HG02885 (cell line): ENCODE results near the gene POU2AF1.
"Not testable (repeated sequence)": the region's sequence is repeated elsewhere in the genome, so short reads cannot be mapped to it uniquely, and the experiment has no call there.

Experiments
- ATAC-seq: cut with Tn5 transposase; IDR thresholded peaks from one replicate; pipeline ENCODE4 v1.9.1; 2021; ENCODE audit warnings: mild to moderate bottlenecking; ENCODE audit not compliant: unreplicated experiment, poor library complexity

POU2AF1 gene

DNA sequence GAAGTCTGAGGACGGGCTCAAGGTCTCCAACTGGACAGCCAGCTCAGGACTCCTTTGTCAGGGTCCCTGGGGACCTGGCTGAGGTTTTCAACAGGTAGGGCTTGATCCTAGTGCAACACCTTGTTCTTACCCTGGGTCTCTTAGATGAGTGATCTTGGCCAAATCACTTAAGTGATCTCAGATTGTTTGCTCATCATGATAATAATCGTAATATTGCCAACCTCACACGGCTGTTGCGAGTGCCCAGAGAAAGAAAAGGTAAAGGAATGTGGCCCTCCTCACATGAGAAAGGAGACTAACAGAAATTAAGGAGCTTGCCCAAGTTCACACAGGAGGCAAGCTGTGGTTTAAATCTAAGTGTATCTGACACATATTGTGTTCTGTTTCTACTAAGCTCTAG, 52.3 kb downstream of the POU2AF1 start:
- no peak for ATAC-seq

- ATAC-seq: no peak
Measured at GRCh38 chr11:111325259-111325658, 53.8 kb downstream of the POU2AF1 start.

DNA sequence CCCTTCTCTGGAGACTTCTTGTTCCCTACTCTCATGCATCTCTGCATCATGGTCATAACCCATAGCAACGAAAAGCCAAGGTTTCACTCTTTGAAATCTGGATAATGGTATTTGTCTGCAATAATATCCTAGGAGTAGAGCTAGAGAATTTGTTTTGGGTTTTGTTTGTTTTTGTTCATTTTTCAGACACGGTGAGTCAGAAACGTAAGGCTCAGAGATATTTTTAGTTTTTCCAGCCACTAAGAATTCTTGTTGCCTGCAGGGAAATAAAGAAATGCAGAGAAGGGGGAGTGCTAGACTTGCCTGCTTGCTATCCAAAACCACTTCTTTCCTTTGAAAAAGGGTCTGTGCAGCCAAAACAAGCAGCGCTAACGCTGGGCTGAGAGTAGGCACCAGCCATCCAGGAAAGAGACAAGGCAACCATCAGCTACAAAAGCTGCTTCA, 54.8 kb downstream of the POU2AF1 start:
- no peak for ATAC-seq

GRCh38 chr11:111322534-111322933, 56.5 kb downstream of the POU2AF1 start:
- ATAC-seq: no peak

- ATAC-seq: no peak
Measured at GRCh38 chr11:111320728-111321568, 58.1 kb downstream of the POU2AF1 start.

DNA sequence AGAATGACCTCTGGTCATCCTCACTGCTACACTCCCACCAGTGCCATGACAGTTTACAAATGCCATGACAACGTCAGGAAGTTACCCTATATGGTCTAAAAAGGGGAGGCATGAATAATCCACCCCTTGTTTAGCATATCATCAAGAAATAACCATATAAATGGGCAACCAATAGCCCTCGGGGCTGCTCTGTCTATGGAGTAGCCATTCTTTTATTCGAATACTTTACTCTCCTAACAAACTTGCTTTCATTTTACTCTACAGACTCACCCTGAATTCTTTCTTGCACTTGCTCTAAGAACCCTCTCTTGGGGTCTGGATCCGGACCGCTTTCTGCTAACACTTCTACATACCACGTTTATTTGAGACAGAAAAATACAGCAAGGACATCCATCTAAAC, 58.9 kb downstream of the POU2AF1 start:
- not testable (repeated sequence) for ATAC-seq

- no peak for ATAC-seq
Measured at GRCh38 chr11:111319296-111319695, 59.8 kb downstream of the POU2AF1 start.

GRCh38 chr11:111312076-111312475, 67.0 kb downstream of the POU2AF1 start:
- ATAC-seq: no peak

- no peak for ATAC-seq
Measured at GRCh38 chr11:111310723-111311122, 68.4 kb downstream of the POU2AF1 start.

- no peak for ATAC-seq
Measured at GRCh38 chr11:111310088-111310487, 69.0 kb downstream of the POU2AF1 start.

- no peak for ATAC-seq
Measured at GRCh38 chr11:111309215-111309915, 69.7 kb downstream of the POU2AF1 start.

GRCh38 chr11:111308140-111308539, 70.9 kb downstream of the POU2AF1 start:
- ATAC-seq: no peak

DNA sequence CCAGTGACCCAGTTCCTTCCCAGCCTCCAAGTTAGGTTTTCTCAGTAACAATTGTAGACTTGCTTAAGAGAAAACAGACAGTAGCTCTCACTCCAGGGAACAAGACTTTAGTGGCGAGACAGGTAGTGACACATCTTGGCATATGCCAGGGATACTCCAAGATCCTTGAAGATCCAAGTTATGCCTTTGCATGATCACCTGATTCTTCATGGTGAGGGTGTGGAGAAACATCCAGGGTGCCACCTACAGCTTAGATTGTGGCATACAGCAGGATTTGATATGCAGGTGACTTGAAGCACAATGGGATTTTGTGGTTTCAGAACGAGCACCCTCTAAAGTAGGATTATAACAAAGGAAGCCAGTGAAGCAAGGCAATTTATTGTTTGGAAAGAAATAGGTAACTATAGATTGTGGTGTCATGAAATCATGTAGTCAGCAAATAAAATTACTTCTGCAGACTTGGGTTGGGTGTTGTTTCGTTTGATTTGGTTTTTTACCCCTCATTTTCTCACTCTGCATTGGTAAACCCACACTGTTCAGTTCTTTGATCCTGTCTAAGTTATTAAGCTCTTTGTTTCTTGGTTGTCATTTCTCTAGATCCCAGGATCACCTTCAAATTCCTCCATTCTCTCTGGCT, 71.5 kb downstream of the POU2AF1 start:
- no peak for ATAC-seq

DNA sequence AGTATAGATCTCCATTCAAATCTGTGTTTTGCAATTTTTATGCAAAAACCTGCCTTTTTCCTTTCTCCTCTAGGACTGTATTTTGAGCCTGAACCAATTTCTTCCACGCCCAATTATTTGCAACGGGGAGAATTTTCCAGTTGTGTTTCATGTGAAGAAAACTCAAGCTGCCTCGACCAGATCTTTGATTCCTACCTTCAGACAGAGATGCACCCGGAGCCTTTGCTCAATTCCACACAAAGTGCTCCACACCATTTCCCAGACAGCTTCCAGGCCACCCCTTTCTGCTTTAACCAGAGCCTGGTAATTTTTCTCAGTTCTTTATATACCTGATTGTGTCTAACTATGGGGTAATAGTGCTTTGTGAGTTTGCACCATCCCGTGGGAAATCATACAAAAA, 72.8 kb downstream of the POU2AF1 start:
- no peak for ATAC-seq

DNA sequence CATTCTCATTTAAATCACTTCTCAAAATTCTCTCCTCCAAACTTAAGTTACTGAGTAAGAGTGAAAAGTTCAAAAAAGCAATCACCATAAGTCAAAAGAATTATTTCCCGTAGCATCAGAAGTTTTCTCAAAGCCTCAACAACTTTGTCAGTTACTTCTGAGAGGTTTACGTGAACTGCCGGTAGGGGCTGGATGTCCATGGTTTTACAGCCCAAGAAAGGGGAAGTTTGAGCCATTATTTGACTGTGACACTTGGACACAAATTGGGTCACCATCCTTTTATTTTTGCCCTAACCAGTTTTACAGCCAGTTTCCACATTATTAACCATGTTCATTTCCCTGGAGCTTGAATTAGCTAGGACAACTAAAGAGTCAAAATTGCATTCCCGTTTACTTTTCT, 73.2 kb downstream of the POU2AF1 start:
- ATAC-seq: no peak

DNA sequence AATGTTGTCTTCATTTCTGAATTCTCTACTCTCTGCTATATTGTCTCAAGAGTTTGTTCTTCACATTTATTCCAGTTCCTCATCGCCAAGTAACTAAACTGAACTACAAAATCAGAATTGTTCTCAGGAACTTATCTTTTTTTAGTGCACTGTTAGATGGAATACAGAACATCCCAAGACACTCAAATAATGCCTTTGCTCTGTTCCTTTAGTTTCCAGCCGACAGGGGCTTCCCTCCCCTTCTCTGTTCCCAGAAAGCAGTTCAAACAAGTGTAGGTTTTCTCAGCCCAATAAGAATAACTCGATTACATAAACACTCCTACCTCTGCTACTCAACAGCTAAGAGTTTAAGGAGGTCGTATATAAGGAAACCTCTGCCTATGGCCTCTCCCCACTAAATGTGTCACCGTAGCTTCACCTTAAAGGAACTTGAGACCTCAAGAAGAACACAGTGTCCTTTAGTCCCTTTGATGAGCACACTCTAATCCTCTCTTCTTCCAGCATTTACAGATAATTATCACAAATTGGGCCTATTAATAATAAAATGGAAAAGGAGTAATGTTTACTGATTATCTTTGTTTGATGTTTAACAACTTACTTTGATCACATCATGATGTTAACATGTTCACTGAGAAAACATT, 73.8 kb downstream of the POU2AF1 start:
- no peak for ATAC-seq

DNA sequence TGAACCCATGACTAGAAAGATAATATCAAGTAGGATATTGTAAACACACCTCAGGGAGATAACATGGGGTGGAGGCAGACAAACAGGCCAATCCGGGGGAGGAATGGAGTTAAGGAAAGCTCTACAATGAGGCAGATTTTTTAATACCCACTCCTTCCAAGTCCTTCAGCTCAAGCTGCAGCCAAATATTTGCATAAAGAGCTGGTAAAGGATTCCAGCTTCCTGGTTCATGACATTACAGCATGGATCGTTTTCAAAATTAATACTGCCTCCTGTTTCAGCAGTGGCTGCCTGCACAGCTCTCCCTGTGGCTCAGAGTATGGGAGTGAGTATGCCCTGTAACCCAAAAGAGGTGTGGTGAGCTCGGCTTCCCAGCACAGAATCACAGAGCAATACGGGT, 75.6 kb downstream of the POU2AF1 start:
- no peak for ATAC-seq

DNA sequence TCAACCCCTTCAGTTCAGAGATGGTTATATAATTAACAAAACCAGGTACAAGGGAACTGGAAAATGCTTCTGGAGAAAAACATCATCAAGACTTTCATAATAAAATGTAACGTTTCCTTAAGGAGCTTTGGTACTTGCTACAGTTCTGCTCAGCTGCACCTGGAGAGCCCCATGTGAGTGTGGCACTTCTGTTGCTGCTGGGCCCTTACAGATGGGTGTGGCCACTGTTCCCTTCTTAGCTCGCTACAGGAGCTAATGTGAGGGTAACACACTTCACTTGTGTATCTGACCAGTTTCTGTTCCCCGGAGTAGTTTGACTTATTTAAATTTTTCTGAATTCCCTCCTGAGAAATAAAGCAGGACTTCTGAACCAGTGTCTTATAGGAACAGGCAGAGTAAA, 76.8 kb downstream of the POU2AF1 start:
- no peak for ATAC-seq
